ENCODE data around the gene TIMP2. TPM values are rescaled to one million over a fixed set of nuclear protein-coding genes. Genes with fewer than 3 reads are reported as not detected.

The TIMP2 gene
- total RNA-seq, 1 experiment from 2014 or later: 60.5 TPM

GRCh38 chr17:78972507-78973105, 47.4 kb upstream of the TIMP2 start:
- Histone ChIP-seq H3K4me1 (ENCODE audit: insufficient read depth, low read length, poor library complexity, severe bottlenecking) (peaks cover 19% of the 10 kb centered on the region), H3K36me3 (ENCODE audit: insufficient read depth, low read length, poor library complexity, severe bottlenecking) (peaks cover 53% of the 10 kb centered on the region), H3K27ac (ENCODE audit: low read depth, low read length, poor library complexity, severe bottlenecking) (no peak overlapping the region), H3K9me3 (ENCODE audit: low read depth, low read length, poor library complexity, severe bottlenecking) (no peaks in the 10 kb centered on the region), H3K27me3 (replicated peaks; ENCODE audit: insufficient read depth, low read depth, low read length, poor library complexity) (no peaks in the 10 kb centered on the region), H3K4me3 (ENCODE audit: low read depth, low read length, poor library complexity, severe bottlenecking) (no peak overlapping the region)
- intact Hi-C loops (cut with micrococcal nuclease; ENCODE audit: unreplicated experiment): no loop called here
- DNase-seq (ENCODE audit: low spot score): no peak
- CTCF ChIA-PET: interaction anchor here (2.3 kb wide), 1 partner anchor 107 kb away, joined by 16 read pairs; no protein-coding TSS in a partner anchor
- POLR2A ChIA-PET (ENCODE audit: low non-redundant PET): no interaction called here
- TF ChIP-seq EZH2 (IDR thresholded peaks at IDR 0.05; ENCODE audit: borderline replicate concordance, low read depth, low read length, poor library complexity, severe bottlenecking) (no peak), CTCF (conservative IDR thresholded peaks at IDR 0.05; ENCODE audit: low read depth, low read length) (no peak)
- BruUV-seq (replicated peaks): no TSS peak

- no TSS peak for BruUV-seq (replicated peaks)
- no peak for DNase-seq (ENCODE audit: low spot score)
- peaks cover 16% of the 10 kb centered on the region for H3K4me1 ChIP-seq (ENCODE audit: insufficient read depth, low read length, poor library complexity, severe bottlenecking)
- CTCF ChIA-PET: interaction anchor here (0.6 to 2.3 kb wide), 4 partner anchors 8 to 475 kb away, joined by 3 to 16 read pairs (median 3); partner anchors contain the start of gene LGALS3BP
- peaks cover 50% of the 10 kb centered on the region for H3K36me3 ChIP-seq (ENCODE audit: insufficient read depth, low read length, poor library complexity, severe bottlenecking)
- intact Hi-C loops (cut with micrococcal nuclease; ENCODE audit: unreplicated experiment): loop anchor here (1.0 kb wide), 1 partner anchor 107 kb away; no protein-coding TSS in a partner anchor
- no peak for TF ChIP-seq EZH2 (IDR thresholded peaks at IDR 0.05; ENCODE audit: borderline replicate concordance, low read depth, low read length, poor library complexity, severe bottlenecking)
- TF ChIP-seq CTCF (conservative IDR thresholded peaks at IDR 0.05; ENCODE audit: low read depth, low read length): no peak
- H3K27ac ChIP-seq (ENCODE audit: low read depth, low read length, poor library complexity, severe bottlenecking): no peak overlapping the region
- no peak overlapping the region for H3K4me3 ChIP-seq (ENCODE audit: low read depth, low read length, poor library complexity, severe bottlenecking)
- no peaks in the 10 kb centered on the region for H3K9me3 ChIP-seq (ENCODE audit: low read depth, low read length, poor library complexity, severe bottlenecking)
- POLR2A ChIA-PET (ENCODE audit: low non-redundant PET): no interaction called here
- no peaks in the 10 kb centered on the region for H3K27me3 ChIP-seq (replicated peaks; ENCODE audit: insufficient read depth, low read depth, low read length, poor library complexity)
Observed at GRCh38 chr17:78971756-78972506, 46.7 kb upstream of the TIMP2 start.

- Histone ChIP-seq H3K9me3 (ENCODE audit: low read depth, low read length, poor library complexity, severe bottlenecking) (no peaks in the 10 kb centered on the region), H3K27ac (ENCODE audit: low read depth, low read length, poor library complexity, severe bottlenecking) (no peak overlapping the region), H3K36me3 (ENCODE audit: insufficient read depth, low read length, poor library complexity, severe bottlenecking) (peaks cover 43% of the 10 kb centered on the region), H3K4me1 (ENCODE audit: insufficient read depth, low read length, poor library complexity, severe bottlenecking) (peaks cover 12% of the 10 kb centered on the region), H3K4me3 (ENCODE audit: low read depth, low read length, poor library complexity, severe bottlenecking) (no peak overlapping the region), H3K27me3 (replicated peaks; ENCODE audit: insufficient read depth, low read depth, low read length, poor library complexity) (no peaks in the 10 kb centered on the region)
- peak; percentile 80 for DNase-seq (ENCODE audit: low spot score)
- TSS peak; percentile 32 for BruUV-seq (replicated peaks)
- POLR2A ChIA-PET (ENCODE audit: low non-redundant PET): no interaction called here
- TF ChIP-seq EZH2 (IDR thresholded peaks at IDR 0.05; ENCODE audit: borderline replicate concordance, low read depth, low read length, poor library complexity, severe bottlenecking) (no peak), CTCF (conservative IDR thresholded peaks at IDR 0.05; ENCODE audit: low read depth, low read length) (peak; percentile 93)
- CTCF ChIA-PET: interaction anchor here (0.6 to 2.3 kb wide), 6 partner anchors 9 to 720 kb away, joined by 3 to 16 read pairs (median 3); partner anchors contain the start of gene LGALS3BP
- intact Hi-C loops (cut with micrococcal nuclease; ENCODE audit: unreplicated experiment): loop anchor here (1.0 kb wide), 1 partner anchor 106 kb away; no protein-coding TSS in a partner anchor
Observed at GRCh38 chr17:78970834-78971755, 45.9 kb upstream of the TIMP2 start.

All from A673 (cell line).